GM21576 (cell line): ENCODE measurements around the gene MBD3L2B.
"Not testable (repeated sequence)": the region's sequence is repeated elsewhere in the genome, so short reads cannot be mapped to it uniquely, and the experiment has no call there.

ENCODE experiments used
- ATAC-seq: cut with Tn5 transposase; IDR thresholded peaks from one replicate; pipeline ENCODE4 v1.9.1; 2021; ENCODE audit warnings: mild to moderate bottlenecking, moderate library complexity; ENCODE audit not compliant: unreplicated experiment

MBD3L2B gene

GRCh38 chr19:7021331-7021730, at the start of gene MBD3L2B:
MBD3L2B (minus strand) TSS chr19:7021431; CDS start chr19:7021397, 34 bp downstream.
- ATAC-seq = not testable (repeated sequence)

GRCh38 chr19:7069904-7070226, 48.6 kb upstream of the MBD3L2B start:
- ATAC-seq = no peak

- ATAC-seq = peak; percentile 87
Measured at GRCh38 chr19:7069042-7069903, 48.0 kb upstream of the MBD3L2B start, which contains the start of gene ZNF557. ZNF557 (plus strand) TSS chr19:7069703; CDS start chr19:7075075, 5,372 bp downstream.

GRCh38 chr19:7068599-7068998, 47.4 kb upstream of the MBD3L2B start:
- ATAC-seq = no peak

- no peak for ATAC-seq
Measured at GRCh38 chr19:7067716-7068115, 46.5 kb upstream of the MBD3L2B start.

GRCh38 chr19:7067122-7067521, 45.9 kb upstream of the MBD3L2B start:
- not testable (repeated sequence) for ATAC-seq

GRCh38 chr19:7063764-7064418, 42.7 kb upstream of the MBD3L2B start:
- no peak for ATAC-seq

GRCh38 chr19:7063339-7063738, 42.1 kb upstream of the MBD3L2B start:
- no peak for ATAC-seq

- not testable (repeated sequence) for ATAC-seq
Measured at GRCh38 chr19:7059977-7060376, 38.7 kb upstream of the MBD3L2B start.

- ATAC-seq = not testable (repeated sequence)
Measured at GRCh38 chr19:7058576-7058975, 37.3 kb upstream of the MBD3L2B start, which contains the start of gene MBD3L3. MBD3L3 (minus strand) TSS chr19:7058676; CDS start chr19:7058605, 71 bp downstream.

GRCh38 chr19:7056371-7056770, 35.1 kb upstream of the MBD3L2B start:
- not testable (repeated sequence) for ATAC-seq

- ATAC-seq = not testable (repeated sequence)
Measured at GRCh38 chr19:7055679-7056078, 34.4 kb upstream of the MBD3L2B start.

- not testable (repeated sequence) for ATAC-seq
Measured at GRCh38 chr19:7054635-7055368, 33.6 kb upstream of the MBD3L2B start.

GRCh38 chr19:7052896-7053295, 31.7 kb upstream of the MBD3L2B start:
- not testable (repeated sequence) for ATAC-seq

GRCh38 chr19:7051421-7051820, 30.2 kb upstream of the MBD3L2B start:
- ATAC-seq = not testable (repeated sequence)

GRCh38 chr19:7049021-7049420, 27.8 kb upstream of the MBD3L2B start, which contains the start of gene MBD3L2:
MBD3L2 (plus strand) TSS chr19:7049321; CDS start chr19:7049374, 53 bp downstream.
- ATAC-seq = not testable (repeated sequence)

- not testable (repeated sequence) for ATAC-seq
Measured at GRCh38 chr19:7041563-7041962, 20.3 kb upstream of the MBD3L2B start.

- ATAC-seq = not testable (repeated sequence)
Measured at GRCh38 chr19:7040079-7040478, 18.8 kb upstream of the MBD3L2B start, which contains the start of gene MBD3L4. MBD3L4 (minus strand) TSS chr19:7040179; CDS start chr19:7040144, 35 bp downstream.

GRCh38 chr19:7030278-7030677, 9.0 kb upstream of the MBD3L2B start, which contains the start of gene MBD3L5:
MBD3L5 (plus strand) TSS chr19:7030578; CDS start chr19:7030612, 34 bp downstream.
- ATAC-seq = not testable (repeated sequence)

GRCh38 chr19:7028790-7029189, 7.6 kb upstream of the MBD3L2B start:
- not testable (repeated sequence) for ATAC-seq

GRCh38 chr19:7018828-7019227, 2.4 kb downstream of the MBD3L2B start:
- no peak for ATAC-seq
